Activated naive CD4-positive, alpha-beta T cell treated with Interleukin-2 at 50 U/mL for 16 hours (primary cell): Measurements from ENCODE around the gene ITFG1.

Source experiments
- DNase-seq: peaks from one replicate; pipeline ENCODE4 v3.0.0-alpha.2; 2020

Gene ITFG1

DNA sequence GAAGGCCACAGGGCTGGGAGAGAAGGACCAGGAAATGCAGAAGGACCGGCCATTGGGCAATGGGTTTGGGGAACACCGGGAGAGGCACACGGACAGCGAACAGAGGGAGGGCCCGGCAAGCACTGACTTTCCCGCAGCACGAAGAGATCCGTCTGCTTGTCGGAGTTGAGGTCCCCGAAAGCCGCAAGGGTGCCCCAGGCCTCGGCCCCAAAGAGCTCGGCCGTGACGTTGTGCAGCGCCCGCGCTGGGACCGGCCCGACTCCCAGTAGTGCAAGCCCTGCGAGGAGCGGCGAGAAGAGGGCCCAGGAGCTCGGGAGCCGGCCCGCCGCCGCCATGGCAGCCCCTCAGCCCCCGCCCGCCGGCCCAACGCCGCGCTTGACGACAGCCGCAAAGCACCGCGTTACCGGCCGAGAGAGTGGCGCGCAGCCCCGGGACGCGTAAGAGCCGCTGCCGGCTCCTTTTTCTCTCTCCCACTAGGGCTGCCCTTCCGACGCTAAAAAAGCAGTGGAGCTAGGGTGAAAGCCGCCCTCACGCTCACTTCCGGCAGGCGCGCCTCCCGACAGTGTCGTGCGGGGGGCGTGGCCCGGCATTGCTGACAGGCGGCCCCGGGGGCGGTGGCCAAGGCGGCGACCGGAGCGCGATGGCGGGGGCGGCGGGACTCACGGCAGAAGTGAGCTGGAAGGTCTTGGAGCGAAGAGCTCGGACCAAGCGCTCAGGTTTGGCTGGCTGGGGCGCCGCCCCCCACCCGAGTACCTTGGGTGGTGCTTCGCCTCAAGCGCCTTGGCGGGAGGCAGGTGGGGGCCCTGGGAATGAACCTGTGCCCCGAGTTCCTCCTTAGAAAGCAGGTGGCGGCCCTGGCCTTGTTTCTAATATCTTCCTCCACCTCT is at the start of gene ITFG1, which contains the start of gene PHKB:
ITFG1 (minus strand) TSS at position 353 of the 887 bp plus-strand sequence; CDS start at position 335, 18 bp downstream.
PHKB (plus strand) TSS at position 621 of the 887 bp plus-strand sequence; CDS start at position 641, 20 bp downstream.
- DNase-seq, result peak; percentile 96

DNA sequence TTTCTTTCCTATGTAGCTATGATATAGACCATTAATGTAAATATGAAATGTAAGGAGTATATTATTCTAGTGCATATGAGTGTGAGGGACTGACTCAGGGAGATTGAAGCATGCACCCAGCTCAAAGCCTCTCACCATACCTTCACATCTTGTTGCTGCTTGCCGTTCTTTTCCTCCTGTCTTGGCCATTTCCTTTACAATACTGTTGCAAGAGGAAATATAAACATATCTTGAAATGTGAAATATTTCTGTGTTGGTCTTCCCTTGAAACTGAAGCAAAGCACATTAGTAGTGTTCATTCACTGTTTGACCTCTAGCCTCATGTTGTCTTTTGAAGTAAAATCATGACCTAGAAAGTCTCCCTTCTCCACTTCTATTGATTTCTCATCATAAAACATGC is 46.8 kb upstream of the ITFG1 start:
- DNase-seq, result no peak

DNA sequence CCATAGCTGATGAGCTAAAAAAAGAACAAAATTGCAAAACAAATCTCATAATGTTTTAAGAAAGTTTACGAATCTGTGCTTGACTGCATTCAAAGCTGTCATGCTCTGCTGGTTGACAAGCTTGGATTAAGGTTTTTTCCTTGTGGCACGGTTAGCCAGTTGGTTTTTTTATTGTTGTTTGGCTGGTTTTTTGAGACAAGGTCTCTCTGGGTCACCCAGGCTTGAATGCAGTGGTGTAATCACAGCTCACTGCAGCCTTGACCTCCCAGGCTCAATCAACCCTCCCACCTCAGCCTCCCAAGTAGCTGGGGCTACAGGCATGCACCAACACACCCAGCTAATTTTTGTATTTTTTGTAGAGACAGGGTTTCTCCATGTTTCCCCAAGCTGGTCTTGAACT is 45.9 kb upstream of the ITFG1 start:
- DNase-seq, result no peak

- DNase-seq, result no peak
These were observed 43.7 kb upstream of the ITFG1 start for GRCh38 chr16:47504599-47504998.

- DNase-seq, result no peak
These were observed 43.1 kb upstream of the ITFG1 start for GRCh38 chr16:47503936-47504335.

DNA sequence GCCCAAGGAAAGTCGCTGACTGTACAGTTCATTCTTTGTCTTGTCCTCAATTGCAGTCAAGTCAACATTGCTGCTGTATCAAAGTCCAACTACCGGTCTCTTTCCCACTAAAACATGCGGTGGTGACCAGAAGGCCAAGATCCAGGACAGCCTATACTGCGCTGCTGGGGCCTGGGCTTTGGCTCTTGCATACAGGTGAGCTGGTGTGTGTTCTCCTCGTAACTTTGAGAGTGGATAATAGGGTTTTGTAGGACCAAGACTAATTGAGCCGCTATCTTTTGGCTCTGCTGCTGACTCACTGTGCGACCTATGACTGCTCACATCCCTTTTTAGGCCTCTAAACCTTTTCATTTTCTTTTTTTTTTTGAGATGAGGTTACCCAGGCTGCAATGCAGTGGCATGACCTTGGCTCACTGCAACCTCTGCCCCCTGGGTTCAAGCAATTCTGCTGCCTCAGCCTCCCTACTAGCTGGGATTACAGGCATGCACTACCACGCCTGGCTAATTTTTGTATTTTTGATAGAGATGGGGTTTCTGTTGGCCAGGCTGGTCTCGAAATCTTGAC is 38.9 kb upstream of the ITFG1 start:
- no peak for DNase-seq

GRCh38 chr16:47499080-47499699 is 38.3 kb upstream of the ITFG1 start:
- DNase-seq, result no peak

GRCh38 chr16:47493381-47494337 is 32.8 kb upstream of the ITFG1 start:
- no peak for DNase-seq

- no peak for DNase-seq
These were observed 31.8 kb upstream of the ITFG1 start for GRCh38 chr16:47492428-47493377.

GRCh38 chr16:47492036-47492427 is 31.2 kb upstream of the ITFG1 start:
- DNase-seq, result no peak

DNA sequence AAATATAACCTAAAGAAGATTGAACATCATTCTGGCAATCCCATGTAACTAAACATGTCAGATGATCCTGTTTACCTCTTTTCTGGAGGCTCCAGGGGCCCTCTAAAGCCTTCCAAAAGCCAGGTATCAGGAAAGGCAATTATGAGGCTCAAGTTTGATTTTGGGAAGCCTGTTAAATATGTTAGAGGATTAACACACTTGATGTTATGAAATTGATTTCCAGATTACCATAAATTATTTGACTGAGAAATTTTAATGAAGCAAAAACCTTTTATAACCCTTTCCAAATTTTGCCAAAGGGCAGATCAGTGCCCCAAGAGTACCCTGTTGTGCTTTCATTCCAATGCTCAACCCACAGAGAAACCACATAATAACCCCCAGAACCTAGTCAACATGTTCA is 29.6 kb upstream of the ITFG1 start:
- no peak for DNase-seq

DNA sequence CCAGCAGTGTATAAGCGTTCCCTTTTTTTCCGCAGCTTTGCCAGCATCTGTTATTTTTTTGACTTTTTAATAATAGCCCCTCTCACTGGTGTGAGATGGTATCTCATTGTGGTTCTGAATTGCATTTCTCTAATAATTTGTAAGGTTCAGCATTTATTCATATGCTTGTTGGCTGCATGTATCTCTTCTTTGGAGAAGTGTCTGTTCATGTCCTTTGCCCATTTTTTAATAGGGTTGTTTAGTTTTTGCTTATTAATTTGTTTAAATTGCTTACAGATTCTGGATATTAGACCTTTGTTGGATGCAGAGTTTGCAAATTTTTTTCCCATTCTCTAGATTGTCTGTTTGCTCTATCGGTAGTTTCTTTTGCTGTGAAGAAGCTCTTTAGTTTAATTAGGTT is 27.2 kb upstream of the ITFG1 start:
- no peak for DNase-seq

DNA sequence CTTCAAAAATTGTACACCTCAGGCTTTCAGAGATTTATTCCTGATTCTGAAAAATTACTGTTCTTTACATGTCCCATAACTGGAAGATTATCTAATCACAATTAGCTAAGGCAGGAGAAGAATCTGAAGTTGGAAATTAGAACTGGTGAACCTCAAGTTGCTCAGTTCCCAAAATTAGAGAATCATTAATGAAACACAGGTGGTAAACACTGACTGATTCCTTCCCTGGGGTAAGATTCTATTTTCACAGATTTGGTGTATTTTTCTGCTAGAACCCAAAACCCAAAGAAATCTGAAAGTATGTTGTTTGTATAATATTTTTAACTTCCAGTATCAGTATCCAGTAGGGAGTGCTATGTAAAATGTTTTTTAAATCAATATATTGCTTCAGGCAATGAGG is 26.0 kb upstream of the ITFG1 start:
- no peak for DNase-seq

DNA sequence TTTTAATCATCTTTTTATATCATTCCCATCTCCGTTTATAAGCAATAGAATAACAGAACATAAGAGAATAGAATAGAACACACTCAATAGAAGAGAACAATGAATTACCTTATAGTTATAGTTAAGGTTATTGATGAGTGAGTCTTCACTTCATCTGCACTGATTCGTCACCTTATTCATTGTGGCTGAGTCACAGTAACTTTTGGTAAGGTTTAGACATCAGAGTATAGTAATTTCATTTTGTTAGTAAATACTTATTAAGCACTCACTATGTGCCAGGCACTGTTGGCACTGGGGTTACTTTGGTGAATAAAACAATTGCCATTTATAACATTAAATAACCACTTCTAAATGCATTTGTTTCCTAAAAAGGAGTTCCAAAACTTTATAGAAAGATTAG is 22.8 kb upstream of the ITFG1 start:
- no peak for DNase-seq

DNA sequence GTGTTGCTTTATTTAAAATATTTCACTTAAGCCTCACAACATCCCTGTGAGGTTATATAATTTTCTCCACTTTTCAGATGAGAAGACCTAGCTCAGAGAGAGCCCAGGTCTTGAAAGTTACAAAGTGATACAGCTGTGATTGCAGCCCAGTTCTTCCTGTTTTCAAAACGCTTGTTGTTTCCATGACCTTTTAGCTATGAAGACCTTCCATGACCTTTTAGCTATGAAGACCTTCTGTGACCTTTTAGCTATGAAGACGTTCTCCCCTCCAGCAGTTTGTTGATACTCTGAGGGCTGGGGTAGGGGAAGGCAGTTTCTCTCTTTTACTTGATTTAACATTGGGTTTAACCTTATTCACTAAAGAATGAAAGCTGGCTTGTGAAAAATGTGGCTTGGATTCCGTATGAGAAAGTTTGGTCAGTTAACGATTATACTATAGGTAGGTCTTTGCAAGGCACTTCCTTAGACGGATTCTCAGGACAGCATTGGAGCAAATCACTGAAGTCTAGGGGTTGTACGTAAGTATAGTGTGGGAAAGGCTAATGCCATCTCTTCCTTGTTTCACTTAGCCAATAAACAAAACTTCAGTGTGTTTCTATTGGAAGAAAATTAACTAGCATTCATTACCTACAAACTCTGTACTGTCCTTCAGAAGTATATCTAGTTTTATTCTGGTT is 21.0 kb upstream of the ITFG1 start:
- DNase-seq, result no peak

DNA sequence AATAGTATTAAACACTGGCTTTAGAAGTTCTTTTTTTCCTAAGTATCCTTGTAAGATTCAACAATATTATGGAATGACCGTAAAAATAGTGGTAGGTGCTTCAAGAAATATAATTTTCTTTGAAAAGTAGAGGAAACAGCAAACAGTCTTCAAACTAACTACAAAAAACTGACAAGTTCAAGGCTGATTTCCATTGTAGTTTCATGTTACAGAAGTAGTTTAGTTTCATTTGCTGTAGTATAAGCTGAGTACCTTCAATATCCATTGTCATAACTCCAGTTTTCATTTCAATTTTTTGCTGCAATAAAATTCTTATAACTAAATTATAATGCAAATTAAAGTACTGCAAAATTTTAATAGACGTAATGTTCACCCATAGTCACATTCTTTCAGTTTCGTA is 19.5 kb upstream of the ITFG1 start:
- no peak for DNase-seq

DNA sequence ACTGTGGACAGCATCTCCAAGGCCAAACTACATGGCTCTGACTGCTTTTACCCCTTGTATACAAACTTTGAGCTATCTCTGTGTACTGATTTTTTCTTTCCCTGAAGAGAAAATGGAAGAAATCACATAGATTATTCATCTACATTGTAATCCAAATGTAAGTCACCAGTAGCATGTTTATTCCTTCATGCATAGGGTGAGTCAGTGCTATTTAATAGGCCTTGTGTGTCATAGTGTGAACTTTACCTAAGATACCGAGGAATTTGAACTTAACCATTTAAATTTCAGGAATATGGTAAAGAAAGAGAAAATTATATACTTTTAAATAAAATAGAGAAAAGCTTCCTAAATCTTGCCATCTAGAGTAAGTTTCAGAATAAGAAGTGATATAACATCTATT is 16.8 kb upstream of the ITFG1 start:
- no peak for DNase-seq

DNA sequence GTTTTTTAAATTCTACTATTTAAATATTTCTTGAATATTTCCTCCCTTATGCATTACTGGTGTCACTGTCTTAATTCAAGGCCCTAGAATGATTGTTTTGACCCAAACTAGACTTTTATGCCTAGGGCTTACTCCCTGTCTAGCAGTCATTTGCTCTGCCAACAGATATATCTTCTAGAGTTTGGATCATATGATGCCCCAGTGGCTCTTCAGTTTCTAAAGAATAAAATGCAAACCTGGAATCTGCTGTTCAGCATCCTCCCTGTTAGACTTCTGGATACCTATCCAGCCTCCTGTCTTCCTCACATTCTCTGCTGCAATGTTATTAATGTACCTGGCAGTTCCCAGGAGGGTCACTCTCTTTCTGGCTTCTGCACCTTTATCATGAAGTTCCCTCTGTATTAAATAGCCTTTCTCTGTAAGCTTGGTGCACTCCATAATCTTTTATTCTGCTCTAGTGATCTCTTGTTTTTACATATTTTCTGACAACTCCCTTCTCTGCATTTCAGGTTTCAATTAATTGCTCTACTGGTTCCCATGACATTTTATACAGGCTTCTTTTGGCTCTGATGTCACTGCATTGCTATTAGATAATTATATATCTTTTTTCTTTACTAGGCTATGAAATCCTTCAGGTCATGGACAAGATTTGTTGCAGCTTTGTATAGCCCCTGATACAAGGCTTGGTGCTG is 15.9 kb upstream of the ITFG1 start:
- DNase-seq, result no peak

DNA sequence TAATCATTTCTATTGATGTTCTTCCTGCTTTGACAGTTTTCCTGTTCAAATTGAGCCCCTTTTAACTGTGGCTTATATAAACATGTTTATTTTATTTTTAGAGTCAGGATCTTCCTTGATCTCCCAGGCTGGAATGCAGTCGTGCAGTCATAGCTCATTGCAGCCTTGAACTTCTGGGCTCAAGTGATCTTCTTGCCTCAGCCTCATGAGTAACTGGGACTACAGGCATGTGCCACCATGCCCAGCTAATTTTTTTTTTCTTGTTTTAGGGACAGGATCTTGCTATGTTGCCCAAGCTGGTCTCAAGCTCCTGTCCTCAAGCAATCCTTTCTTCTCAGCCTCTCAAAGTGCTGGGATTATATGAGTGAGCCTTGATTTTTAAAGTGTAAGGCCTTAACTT is 14.9 kb upstream of the ITFG1 start:
- DNase-seq, result no peak

GRCh38 chr16:47473792-47474191 is 12.9 kb upstream of the ITFG1 start:
- DNase-seq, result no peak
